ENCODE measurements around the gene VEPH1. TPM values are rescaled to one million over a fixed set of nuclear protein-coding genes. Genes with fewer than 3 reads are reported as not detected.

The VEPH1 gene
- total RNA-seq, 1 donor, result 152 TPM

DNA sequence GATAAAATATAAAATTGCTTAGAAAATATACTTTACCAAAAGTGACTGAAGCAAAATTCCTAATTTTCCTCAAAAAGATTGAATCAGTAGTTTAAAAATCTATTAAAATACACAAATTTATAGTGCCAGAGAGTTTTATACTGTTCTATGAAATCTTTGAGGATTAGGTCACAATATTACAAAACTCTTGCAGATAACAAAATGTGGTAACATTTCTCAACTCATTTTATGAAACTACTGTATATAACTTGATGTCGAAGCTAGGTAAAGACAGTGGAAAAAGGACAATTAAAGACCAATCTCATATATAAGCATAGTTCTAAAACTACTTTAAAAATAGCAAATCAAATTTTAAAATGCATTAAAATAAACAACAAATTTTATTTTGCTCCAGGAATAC lies 15.9 kb downstream of the VEPH1 start:
- no peak overlapping the region for H3K4me3 ChIP-seq (ENCODE audit: low read depth, low read length)
- peak; percentile 74 for DNase-seq (ENCODE audit: low read depth)
- TF ChIP-seq, protein P1, sequence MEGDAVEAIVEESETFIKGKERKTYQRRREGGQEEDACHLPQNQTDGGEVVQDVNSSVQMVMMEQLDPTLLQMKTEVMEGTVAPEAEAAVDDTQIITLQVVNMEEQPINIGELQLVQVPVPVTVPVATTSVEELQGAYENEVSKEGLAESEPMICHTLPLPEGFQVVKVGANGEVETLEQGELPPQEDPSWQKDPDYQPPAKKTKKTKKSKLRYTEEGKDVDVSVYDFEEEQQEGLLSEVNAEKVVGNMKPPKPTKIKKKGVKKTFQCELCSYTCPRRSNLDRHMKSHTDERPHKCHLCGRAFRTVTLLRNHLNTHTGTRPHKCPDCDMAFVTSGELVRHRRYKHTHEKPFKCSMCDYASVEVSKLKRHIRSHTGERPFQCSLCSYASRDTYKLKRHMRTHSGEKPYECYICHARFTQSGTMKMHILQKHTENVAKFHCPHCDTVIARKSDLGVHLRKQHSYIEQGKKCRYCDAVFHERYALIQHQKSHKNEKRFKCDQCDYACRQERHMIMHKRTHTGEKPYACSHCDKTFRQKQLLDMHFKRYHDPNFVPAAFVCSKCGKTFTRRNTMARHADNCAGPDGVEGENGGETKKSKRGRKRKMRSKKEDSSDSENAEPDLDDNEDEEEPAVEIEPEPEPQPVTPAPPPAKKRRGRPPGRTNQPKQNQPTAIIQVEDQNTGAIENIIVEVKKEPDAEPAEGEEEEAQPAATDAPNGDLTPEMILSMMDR (IDR thresholded peaks at IDR 0.05; ENCODE audit: insufficient read depth, low read length), result no peak

DNA sequence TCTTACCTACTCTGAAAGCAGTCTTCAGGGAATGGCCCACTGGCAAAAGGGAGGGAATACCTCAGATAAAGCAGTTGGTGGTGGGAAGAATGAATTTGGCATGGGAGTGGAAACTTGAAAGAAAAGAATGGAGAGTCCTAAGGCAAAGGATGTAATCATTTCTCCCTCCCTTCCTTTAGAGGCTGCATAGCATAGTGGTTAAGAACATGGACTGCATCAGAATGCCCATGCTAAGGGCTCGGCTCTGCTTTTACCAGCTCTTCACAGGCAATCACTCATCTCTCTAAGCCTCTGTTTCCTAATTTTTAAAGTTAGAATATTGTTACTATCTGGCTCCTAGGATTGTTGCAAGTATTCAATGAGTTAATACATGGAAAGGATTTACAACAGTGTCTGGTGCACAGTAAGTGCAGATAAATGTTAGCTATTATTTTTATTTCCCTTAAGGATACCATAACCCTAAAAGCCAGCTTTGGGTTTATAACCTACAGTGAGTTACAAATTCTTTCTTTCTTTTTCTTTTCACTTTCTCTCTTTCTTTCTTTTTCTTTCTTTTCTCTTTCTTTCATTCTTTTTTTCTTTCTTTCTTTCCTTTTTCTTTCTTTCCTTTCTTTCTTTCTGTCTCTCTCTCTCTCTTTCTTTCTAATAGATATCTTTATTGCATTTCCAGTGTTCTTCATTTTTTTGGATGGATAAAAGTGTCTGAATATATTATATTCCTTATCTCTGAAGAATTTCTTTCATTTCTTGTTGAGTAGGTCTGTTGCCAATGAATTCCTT lies 23.6 kb downstream of the VEPH1 start:
- TF ChIP-seq, protein P1 (IDR thresholded peaks at IDR 0.05; ENCODE audit: insufficient read depth, low read length), result no peak
- no peak for DNase-seq (ENCODE audit: low read depth)

DNA sequence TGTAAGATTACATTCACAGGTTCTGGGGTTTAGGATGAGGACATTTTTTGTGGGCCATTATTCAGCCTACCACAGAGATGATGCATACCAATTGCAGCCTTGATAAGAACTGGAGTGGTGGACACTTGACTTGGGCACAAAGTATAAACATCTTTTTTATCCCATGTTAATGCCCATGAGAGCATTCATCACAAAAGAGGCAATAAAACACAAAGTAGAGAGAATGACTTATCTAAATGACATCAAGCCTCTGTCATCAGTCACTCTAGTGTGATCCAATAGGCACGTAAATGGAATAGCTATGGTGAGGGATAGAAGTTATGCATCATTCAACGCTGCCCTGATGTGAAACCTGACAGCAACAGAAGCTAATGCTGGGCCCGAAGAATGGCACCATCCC lies 25.8 kb downstream of the VEPH1 start:
- no peak overlapping the region for H3K4me3 ChIP-seq (ENCODE audit: low read depth, low read length)
- TF ChIP-seq, protein P1 (IDR thresholded peaks at IDR 0.05; ENCODE audit: insufficient read depth, low read length), result no peak
- DNase-seq (ENCODE audit: low read depth), result peak; percentile 51

More for the DNA sequence above, 23.6 kb downstream of the VEPH1 start:
- H3K4me3 ChIP-seq (ENCODE audit: low read depth, low read length), result no peak overlapping the region

GRCh38 chr3:157475921-157476414 lies 27.2 kb downstream of the VEPH1 start:
- TF ChIP-seq, protein P1 (IDR thresholded peaks at IDR 0.05; ENCODE audit: insufficient read depth, low read length), result no peak
- H3K4me3 ChIP-seq (ENCODE audit: low read depth, low read length), result no peak overlapping the region
- peak; percentile 54 for DNase-seq (ENCODE audit: low read depth)

DNA sequence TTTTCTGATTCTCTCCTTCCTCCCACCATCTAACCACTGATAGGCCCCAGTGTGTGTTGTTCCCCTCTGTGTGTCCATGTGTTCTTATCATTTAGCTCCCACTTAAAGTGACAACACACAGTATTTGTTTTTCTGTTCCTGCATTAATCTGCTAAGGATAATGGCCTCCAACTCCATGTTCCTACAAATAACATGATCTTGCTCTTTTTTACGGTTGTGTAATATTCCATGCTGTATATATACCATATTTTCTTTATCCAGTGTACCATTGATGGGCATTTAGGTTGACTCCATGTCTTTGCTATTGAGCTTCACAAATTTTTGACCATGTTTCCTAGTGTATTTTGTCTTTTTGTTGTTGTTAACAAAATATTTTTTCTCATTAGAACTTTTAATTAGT lies 30.6 kb downstream of the VEPH1 start:
- TF ChIP-seq, protein P1 (IDR thresholded peaks at IDR 0.05; ENCODE audit: insufficient read depth, low read length), result no peak
- H3K4me3 ChIP-seq (ENCODE audit: low read depth, low read length), result no peak overlapping the region
- DNase-seq (ENCODE audit: low read depth), result no peak

DNA sequence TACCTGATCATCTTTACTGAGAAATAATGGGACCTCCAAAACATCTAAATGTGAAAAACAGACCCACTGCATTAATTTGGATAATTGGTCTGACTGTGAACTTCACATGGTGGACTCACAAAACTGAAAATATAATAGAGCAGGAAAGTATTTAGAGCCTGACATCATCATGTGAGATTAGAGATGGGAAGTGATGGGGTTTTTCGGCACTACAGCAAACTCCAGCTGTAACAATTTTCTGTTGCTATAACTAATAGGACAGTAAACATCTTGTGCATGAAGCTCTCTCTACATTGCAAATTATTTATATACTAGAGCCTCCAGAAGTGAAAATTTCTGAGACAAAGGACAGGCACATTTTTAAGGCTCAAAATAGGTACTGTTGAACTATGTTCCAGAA lies 32.2 kb downstream of the VEPH1 start:
- TF ChIP-seq, protein P1 (IDR thresholded peaks at IDR 0.05; ENCODE audit: insufficient read depth, low read length), result no peak
- peak; percentile 51 for DNase-seq (ENCODE audit: low read depth)
- no peak overlapping the region for H3K4me3 ChIP-seq (ENCODE audit: low read depth, low read length)
